GM18868 (cell line): ENCODE results near the gene CCDC93.
"Not testable (repeated sequence)": the region's sequence is repeated elsewhere in the genome, so short reads cannot be mapped to it uniquely, and the experiment has no call there.

Source experiments
- ATAC-seq: cut with Tn5 transposase; IDR thresholded peaks from one replicate; pipeline ENCODE4 v1.9.1; 2021; ENCODE audit warnings: mild to moderate bottlenecking, moderate library complexity; ENCODE audit not compliant: unreplicated experiment

CCDC93 gene

DNA sequence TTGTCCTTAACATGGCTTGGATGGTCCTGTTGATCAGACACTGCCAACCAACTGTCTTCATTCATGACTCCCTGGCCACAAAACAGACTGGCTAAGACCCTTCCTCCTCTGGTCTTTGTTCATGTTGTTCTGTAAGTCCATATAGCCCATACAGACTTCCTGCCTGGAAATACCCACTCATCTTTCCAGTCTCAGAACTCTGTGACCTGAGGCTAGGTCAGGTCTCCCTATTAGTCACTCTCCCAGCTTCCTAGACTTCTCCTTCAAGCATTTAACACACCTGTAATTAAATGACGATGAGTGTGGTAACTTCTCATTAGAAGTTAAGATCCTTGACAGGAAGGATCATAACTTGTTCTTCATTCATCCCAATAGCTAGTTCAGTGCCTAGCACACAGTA is 56.3 kb downstream of the CCDC93 start:
- ATAC-seq = no peak

DNA sequence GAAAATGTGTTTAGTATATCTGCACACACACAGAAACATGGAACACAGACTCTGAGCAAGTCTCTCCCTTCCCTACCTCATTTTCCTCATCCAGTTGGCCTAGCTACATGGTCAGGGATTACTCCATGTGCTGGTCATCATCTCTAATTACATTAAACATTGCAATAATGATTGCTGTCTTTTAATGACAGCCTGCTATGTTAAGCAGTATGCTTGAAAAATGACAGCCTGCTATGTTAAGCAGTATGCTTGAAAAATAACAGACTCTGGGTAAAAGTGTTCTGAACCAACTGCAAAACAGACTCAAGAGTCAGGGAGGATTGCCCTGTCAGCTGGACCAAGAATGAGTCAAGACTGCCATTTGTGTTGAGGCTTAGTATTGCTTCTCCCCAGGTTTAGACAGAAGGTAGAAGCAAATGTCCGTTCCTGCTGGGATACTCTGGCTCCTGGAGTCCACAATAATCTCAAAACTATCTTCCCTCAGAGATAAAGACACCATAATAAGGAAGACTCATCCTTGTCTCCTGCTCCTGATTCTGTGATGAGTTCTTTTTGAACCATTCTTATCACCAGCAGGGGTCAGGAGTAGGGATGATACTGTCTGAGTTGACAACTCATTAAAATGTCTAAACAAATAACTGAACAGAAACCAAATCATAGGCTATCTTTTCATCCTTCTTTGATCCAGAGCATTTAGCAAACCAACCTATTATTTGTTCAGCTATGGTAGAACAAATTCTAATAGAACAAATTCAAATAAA is 57.7 kb downstream of the CCDC93 start:
- ATAC-seq = no peak

DNA sequence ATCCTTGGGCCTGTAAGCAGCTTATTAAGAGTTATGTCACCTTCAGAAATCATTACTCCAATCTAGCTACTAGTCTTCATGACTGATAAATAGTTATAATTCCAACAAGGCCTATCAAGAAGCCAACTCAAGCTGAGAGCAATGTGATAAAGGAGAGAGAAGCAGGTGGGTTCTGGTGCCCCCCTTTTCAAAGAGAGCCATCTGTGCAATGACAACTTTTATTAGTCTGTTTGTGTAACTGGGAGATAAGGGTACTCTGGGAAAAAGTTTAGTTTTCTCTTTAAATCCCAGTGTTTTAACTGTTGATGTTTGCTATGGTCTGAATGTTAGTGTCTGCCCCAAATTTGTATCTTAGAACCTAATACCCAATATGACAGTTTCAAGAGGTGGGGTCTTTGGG is 60.6 kb downstream of the CCDC93 start:
- no peak for ATAC-seq

DNA sequence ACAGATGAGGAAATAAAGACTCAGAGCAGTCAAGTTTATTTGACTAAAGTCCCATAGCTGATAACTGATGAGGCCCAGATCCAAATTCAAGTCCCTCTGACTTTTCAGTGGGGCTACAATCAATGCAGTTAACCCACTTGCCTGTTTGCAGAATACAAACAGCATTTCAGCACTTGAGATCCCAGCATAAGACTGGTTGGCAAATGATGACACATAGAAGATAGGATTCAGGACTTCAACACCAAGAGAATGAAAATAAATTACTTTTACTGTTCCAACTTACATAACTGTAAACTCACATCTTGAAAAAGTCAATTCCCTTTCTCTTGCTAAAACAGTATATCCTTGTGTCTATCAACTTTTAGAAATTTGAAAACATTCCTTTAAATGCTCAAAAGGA is 61.2 kb downstream of the CCDC93 start:
- no peak for ATAC-seq

DNA sequence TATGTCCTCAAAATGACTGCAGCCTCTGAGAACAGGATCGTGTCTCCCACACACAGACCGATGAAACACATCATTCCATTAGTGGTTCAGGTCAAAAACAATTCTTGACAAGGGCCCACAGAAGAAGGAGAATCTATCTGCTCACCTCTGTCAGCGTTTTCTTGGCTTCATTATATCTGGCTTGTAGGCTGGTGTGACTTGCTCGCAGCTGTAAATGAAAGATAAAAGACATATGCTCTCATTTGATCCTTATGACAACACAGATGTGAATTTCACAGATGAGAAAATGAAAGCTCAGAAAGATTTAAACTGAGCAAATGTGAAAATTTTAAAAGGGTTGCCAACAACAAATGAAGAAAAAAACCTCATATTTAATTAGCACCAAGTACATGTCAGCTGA is 61.6 kb downstream of the CCDC93 start:
- ATAC-seq = no peak

DNA sequence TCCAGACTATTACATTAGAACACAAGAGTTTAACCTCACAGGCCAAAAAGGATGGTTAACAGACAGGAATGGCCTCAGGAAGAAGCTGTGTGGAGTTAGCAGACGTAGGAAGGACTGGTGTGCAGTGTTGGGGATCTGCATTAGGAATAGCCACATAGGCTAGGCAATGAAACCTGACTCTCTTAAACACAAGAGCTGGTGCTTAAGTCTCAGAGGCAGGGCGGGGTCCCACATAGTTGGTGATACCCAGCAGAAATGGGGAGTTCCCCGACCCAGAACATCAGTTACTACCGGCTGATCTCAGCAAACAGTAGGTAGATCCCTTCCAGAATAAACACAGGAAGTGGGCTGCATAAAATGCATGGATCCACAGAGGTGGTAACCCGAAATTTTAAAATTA is 64.1 kb downstream of the CCDC93 start:
- no peak for ATAC-seq

DNA sequence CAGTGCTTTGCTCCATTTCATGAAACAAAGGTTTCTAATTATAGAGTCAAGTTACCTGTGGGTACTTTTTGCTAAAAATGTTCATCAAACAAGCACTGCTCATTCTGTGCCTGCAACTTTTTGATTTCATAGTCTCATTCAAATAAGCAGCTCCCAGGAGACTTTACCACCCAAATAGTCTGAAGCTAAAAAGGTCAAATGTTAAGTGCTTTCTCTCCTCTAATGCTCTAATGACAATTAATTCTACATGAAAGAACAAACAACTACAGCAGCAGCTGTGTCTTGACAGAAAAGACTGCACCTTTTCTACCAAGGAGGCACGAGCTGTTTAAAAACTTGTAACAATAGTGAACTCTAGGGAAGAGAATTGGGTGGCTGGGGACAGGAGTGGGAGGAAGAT is 65.3 kb downstream of the CCDC93 start:
- no peak for ATAC-seq

DNA sequence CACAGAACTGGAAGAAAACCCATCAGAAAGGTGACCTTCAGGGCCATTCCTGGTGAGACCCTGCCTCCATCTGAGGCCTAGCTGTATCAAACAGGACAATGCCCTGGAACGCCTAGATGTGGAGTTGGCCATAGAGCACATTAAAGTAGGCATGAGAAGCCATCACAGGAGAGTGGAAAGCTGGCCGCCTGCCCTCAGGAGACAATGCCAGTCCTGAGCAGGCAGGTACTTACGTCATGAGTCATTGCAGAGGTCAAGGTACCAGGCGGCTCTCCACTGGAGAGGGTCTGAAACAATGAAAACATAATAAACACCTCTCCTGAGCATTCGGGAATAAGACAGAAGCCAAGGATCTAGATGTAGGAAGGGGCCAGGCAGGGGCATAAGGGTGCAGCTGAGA is 68.6 kb downstream of the CCDC93 start:
- ATAC-seq = no peak

DNA sequence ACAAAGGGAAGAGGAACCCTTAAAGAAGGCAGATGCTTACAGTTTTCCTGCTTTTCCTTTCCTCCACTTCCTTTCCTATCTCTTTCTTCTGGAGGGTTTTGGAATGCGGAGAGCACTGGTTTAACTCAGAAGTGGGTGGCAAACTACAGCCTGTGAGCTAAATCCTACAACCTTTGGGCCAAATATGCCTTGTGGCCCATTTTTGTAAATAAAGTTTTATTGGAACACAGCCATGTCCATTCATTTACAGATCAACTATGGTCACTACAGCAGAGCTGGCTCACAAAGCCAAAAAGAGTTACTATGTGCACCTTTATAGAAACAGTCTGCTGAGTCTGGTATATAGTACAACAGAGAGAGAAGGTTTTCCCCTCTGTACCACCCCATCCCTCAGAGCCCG is 69.1 kb downstream of the CCDC93 start:
- ATAC-seq = no peak

DNA sequence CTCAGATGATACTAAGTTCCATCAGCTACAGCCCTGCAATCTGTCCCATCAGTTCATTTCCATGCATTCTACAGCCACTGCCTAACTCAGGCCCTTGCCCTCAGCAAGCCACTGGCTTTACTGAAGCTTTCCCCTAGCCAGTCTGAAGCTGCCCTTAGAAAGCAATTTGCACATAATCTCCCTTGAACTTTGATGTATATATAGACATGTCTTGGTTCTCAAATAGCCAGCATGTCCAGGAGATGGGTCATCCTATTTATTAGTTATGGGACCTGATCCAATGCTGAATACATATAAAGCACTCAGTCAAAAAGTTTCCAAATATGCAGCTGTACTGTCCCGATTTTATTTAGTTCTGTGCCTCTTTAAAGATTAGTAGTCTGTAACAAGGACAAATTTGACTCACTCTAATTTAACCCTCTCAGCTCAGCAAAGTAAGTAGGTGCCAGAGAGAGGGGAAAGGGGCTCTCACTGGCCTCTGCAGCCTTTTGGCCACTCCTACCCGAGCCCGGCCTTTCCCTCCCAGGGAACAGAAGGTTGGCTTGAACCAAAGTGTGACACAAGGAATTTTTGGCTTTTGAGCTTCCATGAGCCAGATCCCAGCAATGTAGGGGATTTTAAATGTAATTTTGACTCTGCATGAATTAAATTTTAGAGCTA is 70.7 kb downstream of the CCDC93 start:
- ATAC-seq = no peak

DNA sequence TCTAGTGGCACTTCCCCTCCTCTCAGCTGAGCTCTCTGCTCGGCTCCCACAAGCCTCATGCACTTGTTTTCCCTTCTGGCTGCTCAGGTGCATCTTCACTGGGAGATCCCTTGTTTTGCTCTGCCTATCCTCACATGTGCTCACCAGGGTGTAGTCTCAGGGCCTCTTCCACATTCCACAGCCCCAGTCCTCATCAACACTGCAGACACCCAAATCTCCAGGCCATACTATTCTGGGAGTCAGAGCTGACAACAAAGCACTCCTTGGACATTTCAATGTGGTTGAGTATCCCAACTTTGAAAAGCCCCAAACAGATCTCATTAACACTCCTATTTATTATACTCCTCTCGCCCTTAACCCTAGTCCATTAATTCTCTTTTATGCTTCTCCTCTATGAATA is 71.3 kb downstream of the CCDC93 start:
- no peak for ATAC-seq

DNA sequence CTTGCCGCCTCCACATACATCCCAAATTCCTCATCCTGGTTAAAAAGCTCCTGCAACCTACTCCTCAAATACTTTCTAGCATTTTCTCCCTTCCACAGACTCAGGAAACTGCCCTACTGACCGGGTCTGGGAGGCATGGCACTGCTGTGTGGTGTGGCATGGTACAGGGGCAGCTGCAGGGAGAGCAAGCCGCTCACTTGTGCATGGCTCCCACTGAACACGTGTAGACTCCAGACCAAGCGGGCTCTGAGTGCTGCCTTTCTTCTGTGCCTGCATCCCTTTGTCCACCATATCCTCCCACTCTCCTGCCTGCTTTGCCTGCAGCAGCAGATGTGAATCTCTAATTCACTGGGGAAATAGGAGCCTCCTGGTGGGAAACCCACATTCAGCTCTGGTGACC is 72.2 kb downstream of the CCDC93 start:
- no peak for ATAC-seq

DNA sequence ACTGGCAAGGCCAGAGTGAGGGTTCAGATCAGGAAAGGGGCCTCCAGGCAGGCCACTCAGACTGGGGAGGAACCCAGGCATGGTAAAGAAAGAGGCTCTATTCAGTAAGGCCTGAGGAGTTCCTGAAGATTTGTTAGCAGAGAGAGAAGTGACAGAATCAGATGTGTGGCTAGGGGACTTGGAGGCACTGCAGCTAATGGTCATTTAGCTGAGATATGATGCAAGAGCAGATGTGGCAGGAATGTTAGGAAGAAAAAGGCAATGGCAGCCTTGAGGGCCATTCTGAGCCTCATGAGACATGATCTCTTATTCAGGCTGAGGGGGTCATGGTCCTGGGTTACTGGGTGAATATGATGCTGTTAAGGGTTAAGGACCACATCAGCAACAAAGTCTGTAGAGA is 73.4 kb downstream of the CCDC93 start:
- ATAC-seq = no peak

DNA sequence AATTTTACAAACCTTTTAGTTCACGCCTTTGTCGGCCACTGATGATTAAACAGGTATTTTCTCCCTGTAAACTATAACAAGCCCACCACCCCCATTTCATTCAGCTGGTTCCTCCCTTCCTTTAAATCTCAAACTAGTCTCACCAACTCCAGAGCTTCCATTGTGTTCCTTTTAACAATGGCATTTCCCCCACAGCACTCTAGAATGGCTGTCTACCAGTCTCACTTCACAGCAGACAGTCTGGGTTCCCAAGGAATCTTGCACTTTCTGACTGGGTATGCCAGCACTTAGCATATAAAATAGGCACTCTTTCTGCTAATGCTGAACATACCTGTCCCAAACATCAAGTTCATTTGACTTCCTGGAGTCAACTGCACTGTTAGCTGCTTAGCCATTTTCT is 75.3 kb downstream of the CCDC93 start:
- ATAC-seq = no peak

DNA sequence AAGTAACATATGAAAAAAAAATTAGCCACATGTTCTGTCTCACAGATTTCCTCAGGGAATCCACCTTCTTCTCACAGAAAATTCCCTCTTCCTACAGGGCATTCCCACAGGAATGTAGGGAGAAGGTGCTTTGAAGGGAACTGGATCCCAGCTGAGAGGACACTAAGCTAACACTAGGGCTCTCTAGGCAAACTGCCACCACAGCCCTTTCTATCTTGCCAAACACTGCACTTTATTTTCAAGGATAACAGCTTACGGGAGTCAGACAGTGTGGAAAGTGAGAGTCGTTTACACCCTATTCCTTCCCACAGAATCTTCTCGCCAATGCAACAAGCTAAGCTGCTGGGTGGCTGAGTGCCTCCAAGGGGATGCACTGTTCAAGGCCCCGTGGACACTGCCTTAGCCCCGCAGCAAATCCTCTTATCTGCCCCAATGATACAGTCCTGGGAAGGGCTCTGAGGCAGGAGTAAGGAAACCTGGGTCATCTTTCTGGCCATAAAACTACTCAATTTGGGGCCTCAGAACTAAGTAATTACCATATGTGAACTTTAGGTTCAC is 76.9 kb downstream of the CCDC93 start:
- no peak for ATAC-seq

DNA sequence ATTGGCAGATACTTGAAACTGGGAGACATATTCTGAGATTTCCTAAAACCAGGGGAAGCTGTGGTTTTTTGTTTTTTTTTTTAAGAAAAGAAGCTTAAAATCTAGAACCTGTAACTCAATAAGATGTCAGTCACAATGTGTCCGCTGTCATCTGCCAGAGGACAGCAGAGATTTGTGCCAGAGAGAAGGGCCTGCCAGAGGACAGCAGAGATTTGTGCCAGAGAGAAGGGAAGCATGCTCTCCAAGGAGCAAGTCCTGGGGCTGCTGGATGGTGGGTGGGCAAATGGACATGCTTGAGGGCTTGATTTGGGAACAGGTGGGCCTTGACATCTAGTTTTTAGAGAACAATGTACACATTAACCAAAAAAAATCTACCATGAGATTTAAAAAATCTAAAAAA is 77.9 kb downstream of the CCDC93 start:
- no peak for ATAC-seq

DNA sequence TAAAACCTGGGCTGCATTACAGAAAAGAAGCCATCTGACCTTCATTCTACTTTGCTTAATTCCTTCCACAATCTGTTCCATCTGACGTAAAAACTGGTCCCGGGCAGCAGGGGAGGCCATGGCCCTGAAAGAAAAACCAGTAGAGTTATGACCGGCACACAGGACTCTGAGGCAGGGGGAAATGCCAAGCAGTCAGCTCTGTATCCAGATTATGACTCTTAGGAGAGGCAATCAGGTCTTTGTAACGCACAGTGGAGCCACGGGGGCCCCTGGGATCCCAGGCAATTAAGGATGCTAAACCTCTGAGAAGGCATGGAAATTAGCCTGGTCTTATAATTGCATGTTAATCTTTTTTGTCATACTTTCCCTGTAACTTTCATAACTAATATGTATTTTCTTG is 78.4 kb downstream of the CCDC93 start:
- ATAC-seq = no peak

DNA sequence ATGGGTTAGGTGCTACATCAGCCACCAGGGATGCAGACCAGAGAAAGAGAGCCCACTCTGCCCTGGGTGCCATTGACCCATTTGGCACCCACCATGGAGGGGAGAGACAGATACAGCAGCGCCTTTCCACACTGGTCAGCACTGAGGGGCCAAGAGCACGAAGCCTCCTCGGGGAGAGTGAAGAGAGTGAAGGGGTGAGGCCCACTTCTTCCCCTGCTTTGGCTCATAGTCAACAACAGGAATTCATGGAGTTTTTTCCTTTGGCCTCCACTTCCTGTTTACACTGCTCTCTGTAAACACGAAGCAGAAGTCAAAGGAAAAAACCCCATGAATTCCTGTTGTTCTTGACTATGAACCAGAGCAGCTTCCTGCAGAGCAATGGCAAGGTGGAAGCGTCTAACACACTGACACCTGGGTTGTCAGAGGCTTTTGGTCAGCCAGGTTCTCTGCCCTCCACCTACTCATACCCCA is 80.0 kb downstream of the CCDC93 start:
- no peak for ATAC-seq

DNA sequence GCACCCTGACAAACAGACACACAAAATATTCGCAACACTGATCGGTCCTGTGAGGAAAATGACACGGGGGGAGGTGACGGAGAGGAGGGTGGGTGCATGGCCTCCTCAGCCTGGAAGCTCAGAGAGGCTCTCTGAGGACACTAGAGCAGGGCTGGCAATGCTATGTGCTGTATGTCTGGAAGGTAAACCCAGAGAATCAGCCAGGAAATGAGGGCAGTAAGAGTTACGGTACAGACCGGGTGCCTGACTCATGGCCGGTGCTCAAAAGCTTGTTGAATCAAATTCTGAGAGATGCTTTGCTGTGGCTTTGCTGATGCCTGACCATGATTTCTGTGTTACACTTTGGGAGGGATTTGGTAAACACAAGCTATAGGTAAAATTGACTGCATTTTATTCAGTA is 81.9 kb downstream of the CCDC93 start:
- ATAC-seq = no peak

DNA sequence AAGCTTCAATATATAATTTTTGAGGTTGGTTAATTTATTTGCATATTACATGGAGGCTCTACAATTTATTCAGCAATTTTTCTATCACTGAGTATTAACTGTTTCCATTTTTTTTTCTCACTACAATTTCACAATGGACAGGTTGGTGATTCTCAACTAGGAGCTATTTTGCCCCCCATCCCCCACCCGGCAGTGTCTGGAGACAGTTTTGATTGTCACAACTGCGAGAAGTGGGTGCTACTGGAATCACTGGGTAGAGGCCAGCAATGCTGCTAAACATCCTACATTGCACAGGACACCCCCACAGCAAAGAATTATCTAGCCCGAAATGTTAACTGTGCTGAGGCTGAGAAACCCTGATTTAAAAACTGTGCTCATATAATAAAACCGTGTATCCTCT is 82.6 kb downstream of the CCDC93 start:
- no peak for ATAC-seq

DNA sequence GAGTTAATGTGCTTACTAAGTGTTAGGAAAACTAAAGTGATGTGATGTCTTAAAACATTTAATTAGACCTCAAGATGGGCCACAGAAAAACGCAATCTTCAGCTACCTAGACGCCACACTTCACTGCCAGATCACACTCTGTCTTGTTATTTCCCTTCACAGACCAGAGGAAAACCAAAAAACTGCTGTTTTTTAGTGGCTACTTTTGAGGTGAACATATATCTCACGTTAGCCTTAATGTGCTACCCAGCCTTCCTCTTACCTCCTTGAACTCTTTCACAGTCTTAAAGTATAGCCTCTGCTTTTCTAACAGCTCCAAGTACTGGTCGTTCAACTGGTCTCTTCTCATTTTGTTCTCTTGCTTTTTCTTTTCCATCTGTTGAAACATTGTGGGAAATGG is 83.1 kb downstream of the CCDC93 start:
- no peak for ATAC-seq

DNA sequence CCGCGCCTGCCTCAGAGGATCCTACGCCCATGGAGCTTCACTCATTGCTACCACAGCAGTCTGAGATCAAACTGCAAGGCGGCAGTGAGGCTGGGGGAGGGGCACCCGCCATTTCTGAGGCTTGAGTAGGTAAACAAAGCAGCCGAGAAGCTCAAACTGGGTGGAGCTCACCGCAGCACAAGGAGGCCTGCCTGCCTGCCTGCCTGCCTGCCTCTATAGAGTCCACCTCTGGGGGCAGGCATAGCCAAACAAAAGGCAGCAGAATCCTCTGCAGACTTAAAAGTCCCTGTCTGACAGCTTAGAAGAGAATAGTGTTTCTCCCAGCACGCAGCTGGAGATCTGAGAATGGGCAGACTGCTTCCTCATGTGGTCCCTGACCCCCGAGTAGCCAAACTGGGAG is 90.4 kb downstream of the CCDC93 start:
- ATAC-seq = not testable (repeated sequence)
